Measurements from ENCODE around the gene ACRV1.

ACRV1 gene

GRCh38 chr11:125627236-125627910, 53.3 kb downstream of the ACRV1 start:
- no peaks in the 10 kb centered on the region for H3K27me3 ChIP-seq (ENCODE audit: low read depth)
- in situ Hi-C loops (cut with MboI; ENCODE audit: low sequenced_read_pairs), result loop anchor here (25.0 kb wide), 1 partner anchor 585 kb away; the partner anchor contains the start of genes FAM118B and RPUSD4
- peaks cover 15% of the 10 kb centered on the region for H3K4me1 ChIP-seq
- H3K4me3 ChIP-seq, result peak overlapping the region; percentile 51
- peaks cover 20% of the 10 kb centered on the region for H3K36me3 ChIP-seq (replicated peaks)
- no peaks in the 10 kb centered on the region for H3K9me3 ChIP-seq
- DNase-seq (ENCODE audit: low spot score in 2 of 2), result peak in 1 of 2 experiments; percentile 28

DNA sequence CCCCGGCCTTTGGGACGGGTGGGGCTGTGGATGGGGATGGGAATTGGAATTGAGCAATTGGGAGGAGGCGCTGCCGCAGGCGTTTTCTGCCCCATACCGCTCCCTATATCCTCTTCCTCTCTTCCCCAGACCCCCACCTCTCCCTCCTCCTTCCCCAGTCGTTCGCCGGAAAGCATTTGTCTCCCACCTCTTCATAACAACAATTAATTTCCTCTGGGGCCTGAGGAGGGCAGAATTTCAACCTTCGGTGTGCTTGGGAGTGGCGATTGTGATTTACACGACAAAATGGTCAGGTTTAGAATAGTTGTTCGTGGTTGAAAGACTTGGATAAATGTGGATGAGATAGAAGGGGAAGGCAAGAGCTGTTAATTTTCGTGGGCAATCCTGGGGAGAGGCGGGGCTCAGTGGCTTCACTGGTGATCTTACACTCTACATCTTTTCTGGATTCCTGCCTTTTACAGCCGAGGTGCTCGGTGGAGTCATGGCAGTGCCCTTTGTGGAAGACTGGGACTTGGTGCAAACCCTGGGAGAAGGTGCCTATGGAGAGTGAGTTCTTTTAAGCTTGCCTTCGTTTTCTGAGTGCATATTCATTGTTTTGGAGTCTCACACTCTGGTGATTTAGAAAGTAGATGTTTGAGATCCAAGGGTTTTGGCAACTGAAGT, 54.2 kb downstream of the ACRV1 start:
- Histone ChIP-seq H3K27me3 (ENCODE audit: low read depth) (no peaks in the 10 kb centered on the region), H3K36me3 (replicated peaks) (peaks cover 28% of the 10 kb centered on the region), H3K4me3 (peak overlapping the region; percentile 51), H3K4me1 (peaks cover 15% of the 10 kb centered on the region), H3K9me3 (no peaks in the 10 kb centered on the region)
- in situ Hi-C loops (cut with MboI; ENCODE audit: low sequenced_read_pairs), result loop anchor here (25.0 kb wide), 1 partner anchor 586 kb away; the partner anchor contains the start of genes FAM118B and RPUSD4
- DNase-seq (ENCODE audit: low spot score in 2 of 2), result peak; percentile 93 to 96

DNA sequence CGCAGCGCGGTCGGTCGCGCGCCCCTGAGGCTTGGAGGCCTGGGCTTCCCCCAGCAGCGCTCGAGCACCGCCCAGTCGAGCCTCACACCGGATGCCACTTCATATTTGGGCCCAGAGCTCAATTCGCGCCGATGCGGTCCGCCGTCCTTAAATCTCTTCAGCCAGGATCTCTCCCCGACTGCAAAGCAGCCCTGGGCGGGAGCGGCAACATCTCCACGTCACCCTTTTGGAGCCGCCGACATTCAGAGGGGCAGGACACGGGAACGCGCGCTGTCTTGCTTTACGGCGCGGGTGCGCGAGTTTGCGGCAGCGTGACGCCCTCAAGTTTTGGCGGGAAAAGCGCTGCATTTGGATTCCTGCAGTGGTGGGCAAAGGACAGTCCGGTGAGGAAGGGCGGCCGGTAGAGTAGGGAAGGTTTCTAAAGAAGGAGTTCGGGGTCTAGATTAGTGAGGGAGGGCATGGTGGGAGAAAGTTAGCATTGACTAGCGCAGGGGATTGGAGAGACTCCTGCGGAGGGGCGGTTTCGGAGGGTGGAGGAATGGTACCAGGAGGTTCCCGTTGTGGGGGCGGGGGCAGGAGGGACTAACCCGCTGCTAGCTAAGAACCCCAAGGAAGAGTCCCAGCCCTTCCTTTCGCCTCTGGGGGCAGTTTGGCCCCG, 54.9 kb downstream of the ACRV1 start:
- H3K4me3 ChIP-seq, result peak overlapping the region; percentile 51
- peak; percentile 92 to 95 for DNase-seq (ENCODE audit: low spot score in 2 of 2)
- in situ Hi-C loops (cut with MboI; ENCODE audit: low sequenced_read_pairs), result loop anchor here (25.0 kb wide), 1 partner anchor 587 kb away; the partner anchor contains the start of genes FAM118B and RPUSD4
- H3K4me1 ChIP-seq, result peaks cover 15% of the 10 kb centered on the region
- no peaks in the 10 kb centered on the region for H3K27me3 ChIP-seq (ENCODE audit: low read depth)
- no peaks in the 10 kb centered on the region for H3K9me3 ChIP-seq
- H3K36me3 ChIP-seq (replicated peaks), result peaks cover 34% of the 10 kb centered on the region

DNA sequence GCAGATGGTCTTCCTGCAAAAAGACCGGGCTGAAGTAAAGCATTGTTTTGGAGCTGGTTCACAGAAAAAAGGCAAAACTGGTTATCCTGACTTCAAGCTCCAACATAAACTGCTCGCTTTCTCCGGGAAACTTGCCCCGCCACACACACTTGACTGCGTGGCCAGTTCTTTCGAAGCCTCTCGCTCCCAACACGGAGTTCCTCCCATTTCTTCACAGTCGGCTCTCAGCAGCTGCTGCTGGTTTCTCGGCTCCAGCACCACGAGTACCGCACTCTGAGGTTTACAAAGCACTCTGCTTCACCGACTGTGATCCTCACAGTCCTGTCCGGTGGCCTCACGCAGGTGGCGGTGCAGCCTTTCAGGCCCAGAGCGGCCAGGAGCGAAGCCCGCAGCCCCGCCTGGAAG, 55.4 kb downstream of the ACRV1 start:
- Histone ChIP-seq H3K4me3 (peak overlapping the region; percentile 51), H3K4me1 (peaks cover 15% of the 10 kb centered on the region), H3K36me3 (replicated peaks) (peaks cover 34% of the 10 kb centered on the region), H3K27me3 (ENCODE audit: low read depth) (no peaks in the 10 kb centered on the region), H3K9me3 (no peaks in the 10 kb centered on the region)
- in situ Hi-C loops (cut with MboI; ENCODE audit: low sequenced_read_pairs), result loop anchor here (25.0 kb wide), 1 partner anchor 587 kb away; the partner anchor contains the start of genes FAM118B and RPUSD4
- DNase-seq (ENCODE audit: low spot score in 2 of 2), result peak in 1 of 2 experiments; percentile 25

- Histone ChIP-seq H3K4me3 (peak within 1 kb of the TSS; percentile 51), H3K9me3 (no peaks in the 10 kb centered on the region), H3K27me3 (ENCODE audit: low read depth) (no peaks in the 10 kb centered on the region), H3K4me1 (peaks cover 15% of the 10 kb centered on the region), H3K36me3 (replicated peaks) (peaks cover 34% of the 10 kb centered on the region)
- in situ Hi-C loops (cut with MboI; ENCODE audit: low sequenced_read_pairs), result loop anchor here (25.0 kb wide), 1 partner anchor 588 kb away; the partner anchor contains the start of genes FAM118B and RPUSD4
- DNase-seq (ENCODE audit: low spot score in 2 of 2), result no peak
These were observed 55.9 kb downstream of the ACRV1 start, which contains the start of gene CHEK1 for GRCh38 chr11:125624756-125625213. Gene CHEK1, plus strand, starts transcription at chr11:125625163. Its CDS starts 1,606 bp downstream, at chr11:125626769.

- Histone ChIP-seq H3K9me3 (no peaks in the 10 kb centered on the region), H3K4me3 (no peak overlapping the region), H3K27me3 (ENCODE audit: low read depth) (no peaks in the 10 kb centered on the region), H3K36me3 (replicated peaks) (peaks cover 37% of the 10 kb centered on the region), H3K4me1 (peaks cover 12% of the 10 kb centered on the region)
- in situ Hi-C loops (cut with MboI; ENCODE audit: low sequenced_read_pairs), result no loop called here
- no peak for DNase-seq (ENCODE audit: low spot score in 2 of 2)
These were observed 57.6 kb downstream of the ACRV1 start for GRCh38 chr11:125623064-125623463.

DNA sequence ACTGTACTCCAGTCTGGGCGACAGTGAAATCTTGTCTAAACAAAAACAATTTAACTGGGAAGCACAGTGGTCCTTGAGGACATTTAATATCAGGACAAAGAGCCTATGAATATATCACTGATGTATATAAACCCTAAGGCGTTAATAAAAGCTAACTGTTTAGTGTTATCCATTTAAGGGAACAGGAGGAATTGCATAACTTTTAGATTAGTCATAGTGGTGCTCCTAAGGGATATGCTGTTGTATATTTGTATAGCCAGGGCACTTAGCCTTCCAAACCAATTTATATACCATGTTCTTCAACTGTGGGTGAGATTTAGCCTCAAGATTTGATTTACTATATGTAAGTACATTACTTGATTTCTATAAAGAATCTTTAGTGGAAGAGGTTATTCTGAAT, 58.7 kb downstream of the ACRV1 start:
- H3K36me3 ChIP-seq (replicated peaks), result peaks cover 47% of the 10 kb centered on the region

More for the DNA sequence above, 58.7 kb downstream of the ACRV1 start:
- H3K27me3 ChIP-seq (ENCODE audit: low read depth), result no peaks in the 10 kb centered on the region
- H3K9me3 ChIP-seq, result no peaks in the 10 kb centered on the region
- no peak overlapping the region for H3K4me3 ChIP-seq
- peaks cover 5% of the 10 kb centered on the region for H3K4me1 ChIP-seq
- in situ Hi-C loops (cut with MboI; ENCODE audit: low sequenced_read_pairs), result no loop called here
- no peak for DNase-seq (ENCODE audit: low spot score in 2 of 2)
